Suprapubic skin (tissue), 3 donors: ENCODE data around the gene SWI5.

ENCODE experiments used
- EP300 ChIP-seq: sonication (generic); formaldehyde crosslinking; IDR thresholded peaks from one replicate; pipeline ENCODE4 v1.6.1; 2017; ENCODE audit warnings: antibody characterized with exemption
- POLR2A ChIP-seq, 2 donors: fragments of 450-650 bp; IDR thresholded peaks; one replicate each; pipeline ENCODE4 v1.6.1; 2017; ENCODE audit warnings: antibody characterized with exemption in 2 of 2, mild to moderate bottlenecking in 2 of 2, moderate library complexity in 2 of 2
- TF ChIP-seq, protein P1 (sequence below), 2 donors: fragments of 200-600 bp in 1 of 2; fragments of 450-650 bp in 1 of 2; sonication (generic) in 1 of 2; IDR thresholded peaks; one replicate each; pipeline ENCODE4 v1.5.1; 2016 to 2019; ENCODE audit warnings: antibody characterized with exemption in 2 of 2, mild to moderate bottlenecking in 1 of 2, moderate library complexity in 1 of 2

- TF ChIP-seq, protein P1, sequence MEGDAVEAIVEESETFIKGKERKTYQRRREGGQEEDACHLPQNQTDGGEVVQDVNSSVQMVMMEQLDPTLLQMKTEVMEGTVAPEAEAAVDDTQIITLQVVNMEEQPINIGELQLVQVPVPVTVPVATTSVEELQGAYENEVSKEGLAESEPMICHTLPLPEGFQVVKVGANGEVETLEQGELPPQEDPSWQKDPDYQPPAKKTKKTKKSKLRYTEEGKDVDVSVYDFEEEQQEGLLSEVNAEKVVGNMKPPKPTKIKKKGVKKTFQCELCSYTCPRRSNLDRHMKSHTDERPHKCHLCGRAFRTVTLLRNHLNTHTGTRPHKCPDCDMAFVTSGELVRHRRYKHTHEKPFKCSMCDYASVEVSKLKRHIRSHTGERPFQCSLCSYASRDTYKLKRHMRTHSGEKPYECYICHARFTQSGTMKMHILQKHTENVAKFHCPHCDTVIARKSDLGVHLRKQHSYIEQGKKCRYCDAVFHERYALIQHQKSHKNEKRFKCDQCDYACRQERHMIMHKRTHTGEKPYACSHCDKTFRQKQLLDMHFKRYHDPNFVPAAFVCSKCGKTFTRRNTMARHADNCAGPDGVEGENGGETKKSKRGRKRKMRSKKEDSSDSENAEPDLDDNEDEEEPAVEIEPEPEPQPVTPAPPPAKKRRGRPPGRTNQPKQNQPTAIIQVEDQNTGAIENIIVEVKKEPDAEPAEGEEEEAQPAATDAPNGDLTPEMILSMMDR (IDR thresholded peaks at IDR 0.05) = no peak
- TF ChIP-seq POLR2A (IDR thresholded peaks at IDR 0.05) (no peak), EP300 (no peak)
Measured at GRCh38 chr9:128249558-128249907, 26.5 kb upstream of the SWI5 start.
